GM13977 (cell line): ENCODE results near the gene CUL9.

ENCODE experiments used
- DNase-seq: peaks from one replicate; pipeline ENCODE4 v3.0.0; 2012; ENCODE audit warnings: low spot score
- CTCF ChIP-seq: IDR thresholded peaks from 2 replicates; pipeline ENCODE4 v1.5.1; 2012; ENCODE audit warnings: mild to moderate bottlenecking, control low read depth; ENCODE audit not compliant: insufficient read depth; ENCODE audit errors: extremely low read depth, missing control alignments
- in situ Hi-C: fragments of 300-500 bp; cut with MboI; formaldehyde crosslinking; loops from one replicate; pipeline ENCODE4 v1.12.0; 2022; ENCODE audit warnings: low sequenced_read_pairs, low pct_unique_long_range_greater_than_20kb, mixed read lengths, inconsistent platforms; ENCODE audit not compliant: unreplicated experiment

CUL9 gene

DNA sequence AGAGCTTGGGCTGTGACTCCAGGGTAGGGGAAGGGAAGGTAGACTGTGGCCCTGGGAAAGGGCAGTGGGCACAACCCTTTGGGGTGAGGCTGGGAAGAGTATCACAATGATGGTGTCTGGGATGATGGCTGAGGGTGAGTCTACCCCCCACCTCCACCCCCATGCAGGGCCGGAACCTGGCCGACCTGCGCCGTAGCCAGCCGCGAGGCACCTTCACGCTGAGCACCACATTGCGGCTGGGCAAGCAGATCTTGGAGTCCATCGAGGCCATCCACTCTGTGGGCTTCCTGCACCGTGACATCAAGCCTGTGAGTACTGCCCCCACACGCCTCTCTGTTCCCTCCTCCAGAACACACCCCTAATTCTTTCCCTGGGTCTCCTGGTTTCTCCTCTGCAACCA is 71.4 kb downstream of the CUL9 start:
- DNase-seq, result no peak
- no peak for TF ChIP-seq CTCF
- in situ Hi-C loops, result loop anchor here (10.0 kb wide), 1 partner anchor 251 kb away; no protein-coding TSS in a partner anchor

- DNase-seq, result no peak
- in situ Hi-C loops, result loop anchor here (10.0 kb wide), 1 partner anchor 251 kb away; no protein-coding TSS in a partner anchor
- no peak for TF ChIP-seq CTCF
These were observed 72.3 kb downstream of the CUL9 start for GRCh38 chr6:43254138-43254817.

DNA sequence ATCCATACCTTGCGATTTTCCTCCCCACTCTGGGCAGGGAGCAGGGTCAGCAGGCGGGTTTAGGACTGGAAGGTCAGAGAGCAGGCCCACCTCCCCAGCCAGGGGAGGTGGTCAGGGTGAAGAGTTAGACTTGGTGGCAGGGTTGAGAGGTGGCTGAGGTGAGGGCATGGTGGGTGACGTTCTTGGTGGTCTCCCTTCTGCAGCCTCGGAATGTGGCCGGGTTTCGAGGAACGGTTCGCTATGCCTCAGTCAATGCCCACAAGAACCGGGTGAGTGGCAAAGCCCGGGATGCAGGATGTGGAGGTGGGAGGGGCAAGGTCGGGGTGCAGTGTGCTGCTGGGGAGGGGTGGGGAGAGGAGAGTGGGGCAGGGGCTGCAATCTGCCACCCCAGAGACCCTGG is 72.8 kb downstream of the CUL9 start:
- no peak for DNase-seq
- no peak for TF ChIP-seq CTCF
- in situ Hi-C loops, result loop anchor here (10.0 kb wide), 1 partner anchor 250 kb away; no protein-coding TSS in a partner anchor

DNA sequence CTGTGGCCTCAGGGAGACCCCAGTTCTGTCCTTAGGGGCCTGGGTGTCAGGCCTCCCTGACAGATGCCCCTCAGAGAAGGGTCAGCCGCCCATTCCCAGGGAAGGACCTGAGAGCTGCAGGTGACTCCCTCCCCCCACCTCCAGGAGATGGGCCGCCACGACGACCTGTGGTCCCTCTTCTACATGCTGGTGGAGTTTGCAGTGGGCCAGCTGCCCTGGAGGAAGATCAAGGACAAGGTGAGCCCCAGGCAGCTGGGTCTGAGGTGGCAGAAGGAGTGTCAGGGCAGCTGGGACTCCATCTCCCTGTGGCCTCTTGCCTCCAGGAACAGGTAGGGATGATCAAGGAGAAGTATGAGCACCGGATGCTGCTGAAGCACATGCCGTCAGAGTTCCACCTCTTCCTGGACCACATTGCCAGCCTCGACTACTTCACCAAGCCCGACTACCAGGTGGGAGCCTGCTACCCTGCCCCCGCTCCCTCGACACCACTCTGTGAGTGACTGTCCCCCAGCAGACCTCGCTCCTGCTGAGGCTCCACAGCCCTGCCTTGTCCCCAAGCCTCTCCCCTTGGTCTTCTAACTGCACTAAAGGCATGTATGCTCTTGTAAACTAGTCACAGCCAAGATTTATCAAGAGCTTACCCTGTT is 73.5 kb downstream of the CUL9 start:
- in situ Hi-C loops, result loop anchor here (10.0 kb wide), 1 partner anchor 249 kb away; no protein-coding TSS in a partner anchor
- TF ChIP-seq CTCF, result no peak
- no peak for DNase-seq

DNA sequence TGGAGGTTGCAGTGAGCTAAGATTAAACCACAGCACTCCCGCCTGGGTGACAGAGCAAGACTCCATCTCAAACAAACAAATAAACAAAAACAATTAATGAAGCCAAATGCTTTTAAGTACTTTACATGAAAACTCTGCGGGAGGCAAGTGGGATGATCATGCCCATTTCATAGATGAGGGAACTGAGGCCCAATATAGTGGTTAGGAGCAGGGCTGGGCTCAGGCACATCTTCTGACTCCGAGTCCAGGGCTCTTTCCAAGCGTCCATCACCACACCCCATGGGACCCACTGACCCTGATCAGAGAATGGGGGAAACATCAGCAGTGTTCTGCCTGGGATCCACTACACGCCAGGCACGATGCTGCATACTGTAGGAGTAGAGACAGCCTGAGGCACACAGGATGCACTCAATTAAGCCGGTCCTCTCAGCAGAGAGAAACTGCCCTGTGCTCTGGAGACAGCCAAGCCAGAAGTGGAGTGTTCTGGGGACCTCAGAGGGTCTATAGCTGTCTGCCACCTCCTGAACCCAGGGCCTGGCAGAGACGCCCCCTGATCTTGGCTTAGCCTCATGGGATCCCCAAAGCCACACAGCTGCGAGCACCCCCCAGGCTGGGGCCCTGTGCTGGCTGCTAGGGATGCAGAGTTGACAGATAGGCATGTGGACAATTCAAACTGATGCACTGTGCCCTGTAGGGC is 74.8 kb downstream of the CUL9 start:
- in situ Hi-C loops, result loop anchor here (10.0 kb wide), 1 partner anchor 248 kb away; no protein-coding TSS in a partner anchor
- no peak for TF ChIP-seq CTCF
- DNase-seq, result no peak

GRCh38 chr6:43257367-43258145 is 75.6 kb downstream of the CUL9 start:
- in situ Hi-C loops, result loop anchor here (10.0 kb wide), 1 partner anchor 247 kb away; no protein-coding TSS in a partner anchor
- TF ChIP-seq CTCF, result no peak
- no peak for DNase-seq
